Endothelial cell of umbilical vein (primary cell): Measurements from ENCODE around the gene INSYN2B. TPM values are rescaled to one million over a fixed set of nuclear protein-coding genes. Genes with fewer than 3 reads are reported as not detected.

Source experiments
- BruUV-seq: library from RNA; stranded (reverse); fragments of 400-500 nt; replicated peaks from 2 replicates; lab custom pipeline; 2021; lab: Mats Ljungman, UMichigan
- CTCF ChIA-PET: fragments of 300-600, 350-600 bp; sonication (Branson Sonifier 250); formaldehyde crosslinking; loops from one replicate; lab custom pipeline; 2021; ENCODE audit warnings: antibody characterized with exemption, inconsistent platforms; lab: Charles Lee
- POLR2A ChIA-PET: fragments of 300-600, 350-600 bp; sonication (Branson Sonifier 250); formaldehyde crosslinking; loops from one replicate; lab custom pipeline; 2021; ENCODE audit warnings: antibody characterized with exemption, inconsistent platforms; lab: Charles Lee
- DNase-seq: peaks from one replicate; pipeline ENCODE4 v3.0.0-alpha.2; 2011; ENCODE audit warnings: low read depth, low spot score
- FAIRE-seq: peaks from 2 replicates; lab custom pipeline; 2011; peaks lifted over from hg19 to GRCh38; lab: Jason Lieb, UNC
- H2AFZ ChIP-seq: 2 replicates; pipeline ENCODE4 v1.6.0; 2012; ENCODE audit warnings: low read depth, low read length, control low read depth, inconsistent platforms
- H3K27ac ChIP-seq: 2 replicates; pipeline ENCODE4 v1.5.1; 2011; ENCODE audit warnings: low read depth, mild to moderate bottlenecking, control low read depth, low read length, moderate library complexity; ENCODE audit not compliant: insufficient read depth
- H3K27me3 ChIP-seq, 2 experiments: 2 replicates each; pipeline versions ENCODE4 v1.6.0 to v1.6.1; 2011; ENCODE audit warnings: low read length in 2 of 2, mixed read lengths in 1 of 2; ENCODE audit not compliant: control insufficient read depth in 2 of 2, insufficient read depth in 2 of 2
- H3K36me3 ChIP-seq, 2 experiments: 2 replicates in 1 of 2; 3 replicates in 1 of 2; pipeline ENCODE4 v1.5.1; 2011; ENCODE audit warnings: low read length in 2 of 2, mild to moderate bottlenecking in 1 of 2, moderate library complexity in 1 of 2; ENCODE audit not compliant: control insufficient read depth in 2 of 2, insufficient read depth in 2 of 2; ENCODE audit errors: extremely low read depth in 1 of 2
- H3K4me1 ChIP-seq: 3 replicates; pipeline ENCODE4 v1.5.1; 2011; ENCODE audit warnings: mild to moderate bottlenecking, low read length; ENCODE audit not compliant: control insufficient read depth, insufficient read depth; ENCODE audit errors: extremely low read depth
- H3K4me2 ChIP-seq: 2 replicates; pipeline ENCODE4 v1.6.1; 2011; ENCODE audit warnings: low read length, control low read depth, mixed read lengths; ENCODE audit not compliant: insufficient read depth
- H3K4me3 ChIP-seq, 3 experiments: fragments of 200-600 bp in 1 of 3; sonication (generic), shearing (Covaris generic) in 1 of 3; replicated peaks in 1 of 3; 2 replicates each; pipeline ENCODE4 v1.5.1; 2011 to 2016; ENCODE audit warnings: control low read depth in 3 of 3, low read length in 3 of 3, mild to moderate bottlenecking in 2 of 3, inconsistent platforms in 1 of 3, low read depth in 1 of 3, moderate library complexity in 1 of 3; ENCODE audit not compliant: insufficient read depth in 1 of 3
- H3K79me2 ChIP-seq: 2 replicates; pipeline ENCODE4 v1.6.0; 2012; ENCODE audit warnings: low read length, inconsistent platforms; ENCODE audit not compliant: control insufficient read depth, insufficient read depth
- H3K9ac ChIP-seq: replicated peaks from 2 replicates; pipeline ENCODE3; 2011; ENCODE audit warnings: low read length, control low read depth; ENCODE audit not compliant: insufficient read depth; ENCODE audit errors: extremely low read depth
- H3K9me1 ChIP-seq: replicated peaks from 3 replicates; pipeline ENCODE4 v1.6.0; 2011; ENCODE audit warnings: mild to moderate bottlenecking, low read length; ENCODE audit not compliant: control insufficient read depth, insufficient read depth; ENCODE audit errors: extremely low read depth
- H3K9me3 ChIP-seq: replicated peaks from 2 replicates; pipeline ENCODE4 v1.5.1; 2012; ENCODE audit warnings: low read length, inconsistent platforms; ENCODE audit not compliant: control insufficient read depth, insufficient read depth
- H4K20me1 ChIP-seq: replicated peaks from 2 replicates; pipeline ENCODE3; 2011; ENCODE audit warnings: mild to moderate bottlenecking, low read length; ENCODE audit not compliant: control insufficient read depth, insufficient read depth; ENCODE audit errors: extremely low read depth
- EZH2 ChIP-seq: IDR thresholded peaks from 2 replicates; pipeline ENCODE4 v1.6.1; 2012; ENCODE audit warnings: borderline replicate concordance, low read depth, mild to moderate bottlenecking, moderate library complexity, low read length, inconsistent platforms; ENCODE audit not compliant: severe bottlenecking
- FOS ChIP-seq: IDR thresholded peaks from 2 replicates; pipeline ENCODE4 v1.6.1; 2011; ENCODE audit warnings: mild to moderate bottlenecking, low read length, moderate library complexity, borderline replicate concordance; ENCODE audit not compliant: insufficient read depth
- GATA2 ChIP-seq: IDR thresholded peaks from 2 replicates; pipeline ENCODE4 v1.7.0; 2011; ENCODE audit warnings: low read depth, mild to moderate bottlenecking, moderate library complexity, mixed read lengths, low read length; ENCODE audit not compliant: insufficient read length, insufficient read depth
- JUN ChIP-seq: IDR thresholded peaks from 2 replicates; pipeline ENCODE4 v1.6.1; 2011; ENCODE audit warnings: borderline replicate concordance, low read depth; ENCODE audit not compliant: insufficient read length, insufficient read depth
- MYC ChIP-seq: IDR thresholded peaks from one replicate; pipeline ENCODE4 v1.6.1; 2011; ENCODE audit warnings: mild to moderate bottlenecking, low read depth, low read length
- POLR2A ChIP-seq: IDR thresholded peaks from 2 replicates; pipeline ENCODE4 v1.6.1; 2012; ENCODE audit warnings: low read depth, mild to moderate bottlenecking, control low read depth, low read length
- POLR2AphosphoS5 ChIP-seq: IDR thresholded peaks from 2 replicates; pipeline ENCODE4 v1.6.1; 2012; ENCODE audit warnings: low read depth, mild to moderate bottlenecking, control low read depth, low read length, moderate library complexity; ENCODE audit not compliant: insufficient read depth
- dilution Hi-C: fragments of 300-500 bp; cut with MboI; formaldehyde crosslinking; loops from one replicate; pipeline ENCODE4 v1.15.0; 2019; ENCODE audit warnings: low sequenced_read_pairs; ENCODE audit not compliant: extremely low pct_ligation_motif_present
- intact Hi-C: fragments of 100-400 bp; cut with micrococcal nuclease; formaldehyde crosslinking; loops from one replicate; pipeline ENCODE4 v1.10.0; 2022
- polyA plus RNA-seq, 4 experiments: library from polyadenylated mRNA; depleted of rRNA in 3 of 4; stranded (reverse) in 3 of 4; unstranded in 1 of 4; fragments of >200 nt; gene quantifications; 2 replicates each; pipeline versions ENCODE4 v1.2.1 to v1.2.3, GENCODE V29; 2011 to 2012; ENCODE audit warnings: missing spikeins in 1 of 4
- total RNA-seq: library from RNA; stranded (reverse); gene quantifications from 2 replicates; pipeline ENCODE4 v1.2.3, GENCODE V29; 2021
- TF ChIP-seq, protein P1 (sequence below), 2 donors: IDR thresholded peaks; 1 replicate in 1 of 2; 2 replicates in 1 of 2; pipeline ENCODE4 v1.5.1; 2011; ENCODE audit warnings: low read length in 2 of 2, mild to moderate bottlenecking in 2 of 2, moderate library complexity in 2 of 2, control low read depth in 1 of 2, inconsistent platforms in 1 of 2, low read depth in 1 of 2; ENCODE audit not compliant: insufficient read depth in 1 of 2; ENCODE audit errors: extremely low read depth in 1 of 2
- TF ChIP-seq, protein P2 (sequence below): IDR thresholded peaks from 2 replicates; pipeline ENCODE4 v1.6.1; 2011; ENCODE audit not compliant: insufficient read depth, insufficient read length

INSYN2B gene
- total and polyA plus RNA-seq, 2 donors (not counting 3 experiments of a cell fraction or from before 2014, with no cell fraction given), result 8.2 to 17.1 TPM

DNA sequence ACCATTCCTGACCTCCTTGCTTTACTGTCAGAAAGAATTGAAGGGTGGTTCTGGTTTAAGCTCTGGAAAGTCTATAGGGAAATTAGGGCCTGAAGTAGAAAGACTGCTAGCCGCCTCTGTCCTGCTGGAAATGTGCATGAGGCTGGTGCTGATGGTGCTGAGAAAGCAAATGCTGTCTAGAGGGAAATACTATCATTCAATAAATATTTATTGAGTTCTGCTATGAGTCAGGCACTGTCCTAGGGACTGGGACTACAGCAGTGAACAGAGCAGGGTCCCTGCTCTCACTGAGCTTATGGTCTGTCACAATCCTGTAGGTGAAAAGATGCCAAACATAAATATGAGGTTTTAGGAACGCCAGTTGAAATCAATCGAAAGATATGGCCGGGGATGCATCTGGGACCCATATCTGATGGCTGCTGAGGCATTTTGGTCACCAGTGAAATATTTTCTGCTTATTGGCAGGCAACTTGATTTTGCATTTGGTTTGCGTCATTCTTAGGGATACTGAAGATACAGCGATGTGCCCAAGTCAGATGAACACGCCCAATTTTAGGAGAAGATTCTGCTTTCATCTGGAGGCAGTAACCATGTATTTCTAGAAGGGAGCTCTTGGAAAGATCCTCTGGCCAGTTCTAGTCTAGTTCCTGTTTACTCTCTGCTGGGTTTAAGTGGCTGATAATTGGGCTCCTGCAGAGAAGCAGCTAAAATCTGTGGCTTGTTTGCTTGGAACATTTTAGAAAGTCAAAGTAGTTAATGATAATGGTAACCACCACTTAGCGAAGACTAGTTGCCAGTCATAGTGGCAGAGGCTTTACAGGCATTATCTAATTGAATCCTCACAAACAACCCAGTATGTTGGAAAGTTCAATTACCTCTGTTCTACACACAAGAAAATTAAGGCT lies 73.3 kb downstream of the INSYN2B start:
- no peaks in the 10 kb centered on the region for H3K9me1 ChIP-seq
- H3K27ac ChIP-seq, result no peak overlapping the region
- H3K9ac ChIP-seq, result no peak overlapping the region
- BruUV-seq, result no TSS peak
- H2AFZ ChIP-seq, result no peak overlapping the region
- no peaks in the 10 kb centered on the region for H3K4me1 ChIP-seq
- dilution Hi-C loops, result no loop called here
- no peaks in the 10 kb centered on the region for H3K27me3 ChIP-seq
- H3K36me3 ChIP-seq, result no peaks in the 10 kb centered on the region
- intact Hi-C loops, result no loop called here
- TF ChIP-seq EZH2, result no peak
- TF ChIP-seq JUN, result no peak
- no peak for TF ChIP-seq FOS
- no peak for TF ChIP-seq GATA2
- no peak for TF ChIP-seq POLR2AphosphoS5
- TF ChIP-seq, protein P1, sequence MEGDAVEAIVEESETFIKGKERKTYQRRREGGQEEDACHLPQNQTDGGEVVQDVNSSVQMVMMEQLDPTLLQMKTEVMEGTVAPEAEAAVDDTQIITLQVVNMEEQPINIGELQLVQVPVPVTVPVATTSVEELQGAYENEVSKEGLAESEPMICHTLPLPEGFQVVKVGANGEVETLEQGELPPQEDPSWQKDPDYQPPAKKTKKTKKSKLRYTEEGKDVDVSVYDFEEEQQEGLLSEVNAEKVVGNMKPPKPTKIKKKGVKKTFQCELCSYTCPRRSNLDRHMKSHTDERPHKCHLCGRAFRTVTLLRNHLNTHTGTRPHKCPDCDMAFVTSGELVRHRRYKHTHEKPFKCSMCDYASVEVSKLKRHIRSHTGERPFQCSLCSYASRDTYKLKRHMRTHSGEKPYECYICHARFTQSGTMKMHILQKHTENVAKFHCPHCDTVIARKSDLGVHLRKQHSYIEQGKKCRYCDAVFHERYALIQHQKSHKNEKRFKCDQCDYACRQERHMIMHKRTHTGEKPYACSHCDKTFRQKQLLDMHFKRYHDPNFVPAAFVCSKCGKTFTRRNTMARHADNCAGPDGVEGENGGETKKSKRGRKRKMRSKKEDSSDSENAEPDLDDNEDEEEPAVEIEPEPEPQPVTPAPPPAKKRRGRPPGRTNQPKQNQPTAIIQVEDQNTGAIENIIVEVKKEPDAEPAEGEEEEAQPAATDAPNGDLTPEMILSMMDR (IDR thresholded peaks at IDR 0.05; ENCODE audit: extremely low read depth in 1 of 2, insufficient read depth in 1 of 2, low read depth in 1 of 2, low read length in 2 of 2), result no peak
- TF ChIP-seq, protein P2, sequence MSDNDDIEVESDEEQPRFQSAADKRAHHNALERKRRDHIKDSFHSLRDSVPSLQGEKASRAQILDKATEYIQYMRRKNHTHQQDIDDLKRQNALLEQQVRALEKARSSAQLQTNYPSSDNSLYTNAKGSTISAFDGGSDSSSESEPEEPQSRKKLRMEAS, result no peak
- no peak for TF ChIP-seq MYC
- TF ChIP-seq POLR2A, result no peak
- FAIRE-seq (no peak), DNase-seq (no peak)
- H3K4me2 ChIP-seq, result no peak overlapping the region
- CTCF ChIA-PET, result interaction anchor here (3.2 kb wide), 1 partner anchor 74 kb away, joined by 18 read pairs; the partner anchor contains the start of gene INSYN2B
- POLR2A ChIA-PET, result no interaction called here
- no peak overlapping the region for H3K4me3 ChIP-seq
- peaks cover 3% of the 10 kb centered on the region for H3K79me2 ChIP-seq
- no peaks in the 10 kb centered on the region for H3K9me3 ChIP-seq
- no peaks in the 10 kb centered on the region for H4K20me1 ChIP-seq
